ENCODE results near the gene VTCN1. TPM values are rescaled to one million over a fixed set of nuclear protein-coding genes. Genes with fewer than 3 reads are reported as not detected.

Gene VTCN1
- total and polyA plus RNA-seq, 2 of the 8 experiments (the other 6 are each of a cell fraction or from before 2014, with no cell fraction given) = 0.32 TPM; not detected in 1

DNA sequence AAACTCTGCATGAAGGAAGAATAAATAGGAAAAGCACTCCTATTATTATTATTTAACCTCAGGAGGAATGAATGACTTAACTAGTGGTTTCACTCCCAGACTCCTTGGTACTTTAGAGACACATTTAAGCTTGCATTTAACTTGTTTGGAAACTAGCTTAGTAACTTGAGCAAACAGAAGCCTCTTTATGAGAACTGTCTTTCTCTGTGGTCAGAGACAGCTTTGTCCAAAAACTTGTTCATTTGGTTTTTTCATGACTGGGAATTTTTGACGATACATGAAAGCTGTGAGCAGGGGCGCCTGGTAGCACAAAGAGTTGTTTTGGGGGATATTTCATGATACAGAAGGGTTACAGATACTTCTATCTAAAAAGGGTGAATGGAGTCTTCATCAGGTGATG lies 33.6 kb upstream of the VTCN1 start:
- DNase-seq (ENCODE audit: low read depth in 1 of 2, low spot score in 2 of 2) = no peak
- Histone ChIP-seq H4K91ac (replicated peaks; ENCODE audit: insufficient read length, low read length) (no peak overlapping the region), H3K27me3 (replicated peaks in 1 of 4; ENCODE audit: control insufficient read depth in 3 of 4, extremely low read depth in 1 of 4, insufficient read depth in 3 of 4, low read length in 3 of 4) (no peaks in the 10 kb centered on the region; a peak in 1 of 7 replicates), H3K4ac (replicated peaks; ENCODE audit: insufficient read length, low read depth, low read length) (no peak overlapping the region), H3K9ac (replicated peaks in 1 of 4; ENCODE audit: extremely low read depth in 1 of 4, low read depth in 3 of 4, low read length in 3 of 4) (no peak overlapping the region), H3K27ac (ENCODE audit: low read depth, low read length) (no peak overlapping the region), H4K5ac (ENCODE audit: insufficient read length, low read depth, low read length) (no peak overlapping the region), H3K79me1 (ENCODE audit: low read depth, low read length) (no peaks in the 10 kb centered on the region), H3K9me3 (ENCODE audit: insufficient read depth in 2 of 2, low read depth in 1 of 2, low read length in 1 of 2) (no peaks in the 10 kb centered on the region; a peak in 1 of 4 replicates), H2BK15ac (ENCODE audit: low read length) (no peak overlapping the region), H3K56ac (replicated peaks; ENCODE audit: insufficient read length, low read depth, low read length) (no peak overlapping the region), H3K23me2 (ENCODE audit: low read depth, low read length) (no peaks in the 10 kb centered on the region), H3K79me2 (ENCODE audit: control insufficient read depth in 1 of 2, insufficient read depth in 2 of 2, low read length in 2 of 2) (no peaks in the 10 kb centered on the region), H2AK5ac (ENCODE audit: low read depth, low read length) (no peak overlapping the region), H2AFZ (ENCODE audit: low read length) (no peak overlapping the region), H2BK20ac (ENCODE audit: low read length) (no peak overlapping the region), H4K8ac (ENCODE audit: extremely low read depth, insufficient read depth, low read length) (no peak overlapping the region), H3K36me3 (ENCODE audit: control insufficient read depth in 2 of 4, insufficient read depth in 4 of 4, low read length in 3 of 4) (no peaks in the 10 kb centered on the region), H3K18ac (ENCODE audit: extremely low read depth, low read length) (no peak overlapping the region), H3K4me2 (ENCODE audit: insufficient read depth in 1 of 2, low read depth in 2 of 2, low read length in 2 of 2) (no peak overlapping the region), H3K4me1 (replicated peaks in 1 of 4; ENCODE audit: control insufficient read depth in 3 of 4, insufficient read depth in 4 of 4, low read length in 3 of 4) (peaks cover 0 to 8% (median 2%) of the 10 kb centered on the region in 4 experiments; a peak in 5 of 7 replicates), H4K20me1 (replicated peaks in 1 of 2; ENCODE audit: control insufficient read depth in 1 of 2, insufficient read depth in 2 of 2, low read length in 2 of 2) (no peaks in the 10 kb centered on the region), H3K23ac (ENCODE audit: insufficient read length) (no peak overlapping the region), H2BK120ac (replicated peaks; ENCODE audit: low read depth, low read length) (no peak overlapping the region), H2BK5ac (ENCODE audit: low read depth, low read length) (no peak overlapping the region), H3K4me3 (ENCODE audit: extremely low read depth in 1 of 4, insufficient read depth in 2 of 4, low read depth in 3 of 4, low read length in 4 of 4) (no peak overlapping the region), H2BK12ac (ENCODE audit: low read depth, low read length) (no peak overlapping the region), H3K14ac (ENCODE audit: insufficient read length) (no peak overlapping the region)
- TF ChIP-seq, protein P1, sequence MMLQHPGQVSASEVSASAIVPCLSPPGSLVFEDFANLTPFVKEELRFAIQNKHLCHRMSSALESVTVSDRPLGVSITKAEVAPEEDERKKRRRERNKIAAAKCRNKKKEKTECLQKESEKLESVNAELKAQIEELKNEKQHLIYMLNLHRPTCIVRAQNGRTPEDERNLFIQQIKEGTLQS (IDR thresholded peaks at IDR 0.05; ENCODE audit: insufficient read depth, low read depth, low read length) = no peak
- TF ChIP-seq TAF7 (optimal IDR thresholded peaks at IDR 0.05; ENCODE audit: borderline replicate concordance, low read depth, low read length) (no peak), BACH1 (IDR thresholded peaks at IDR 0.05; ENCODE audit: low read length) (no peak), CBX8 (IDR thresholded peaks at IDR 0.05; ENCODE audit: borderline replicate concordance, low read depth, low read length) (no peak), BCL11A (IDR thresholded peaks at IDR 0.05; ENCODE audit: low read depth in 2 of 2, low read length in 2 of 2) (no peak), MAFK (IDR thresholded peaks at IDR 0.05; ENCODE audit: low read depth, low read length) (no peak), CTBP2 (IDR thresholded peaks at IDR 0.05; ENCODE audit: borderline replicate concordance, insufficient read depth, insufficient read length, low read length) (no peak), SIRT6 (IDR thresholded peaks at IDR 0.05; ENCODE audit: low read length) (no peak), HDAC6 (IDR thresholded peaks at IDR 0.05; ENCODE audit: low read depth, low read length) (no peak)
- TF ChIP-seq, protein P2, sequence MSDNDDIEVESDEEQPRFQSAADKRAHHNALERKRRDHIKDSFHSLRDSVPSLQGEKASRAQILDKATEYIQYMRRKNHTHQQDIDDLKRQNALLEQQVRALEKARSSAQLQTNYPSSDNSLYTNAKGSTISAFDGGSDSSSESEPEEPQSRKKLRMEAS (IDR thresholded peaks at IDR 0.05) = no peak
- ChIA-PET CTCF (ENCODE audit: partially characterized antibody) (no interaction called here), POLR2A (ENCODE audit: partially characterized antibody) (interaction anchor here (1.0 kb wide), 1 partner anchor 12 kb away, joined by 4 read pairs; no protein-coding TSS in a partner anchor)
- FAIRE-seq = no peak
- WGBS, 2 experiments (ENCODE audit: extremely low coverage in 1 of 2, insufficient coverage in 1 of 2, insufficient read length in 1 of 2, insufficient replicate concordance in 2 of 2, low coverage in 1 of 2, low lambda C conversion rate in 2 of 2, missing lambda C conversion rate in 1 of 2) = 67% methylated on average over 2 of the region's 2 CpGs; no CpG with 5 or more reads in 1 of the 2 experiments

All from H1 (cell line).